Hepatocyte (in vitro differentiated cells): ENCODE measurements around the gene IL4R. TPM values are rescaled to one million over a fixed set of nuclear protein-coding genes. Genes with fewer than 3 reads are reported as not detected.

Experiments used
- DNase-seq: peaks from one replicate; pipeline ENCODE4 v3.0.0-alpha.2; 2016; ENCODE audit warnings: low spot score
- H2AFZ ChIP-seq: fragments of 200-600 bp; sonication (generic); 2 replicates; pipeline ENCODE4 v1.6.0; 2016; ENCODE audit warnings: antibody characterized with exemption, mild to moderate bottlenecking
- H3K27ac ChIP-seq: fragments of 200-600 bp; sonication (generic); 2 replicates; pipeline ENCODE4 v1.5.1; 2016; ENCODE audit warnings: mild to moderate bottlenecking
- H3K27me3 ChIP-seq: fragments of 200-600 bp; sonication (generic); 2 replicates; pipeline ENCODE4 v1.6.1; 2016
- H3K36me3 ChIP-seq: fragments of 200-600 bp; sonication (generic); replicated peaks from 2 replicates; pipeline ENCODE4 v1.5.1; 2016; ENCODE audit warnings: low read depth; ENCODE audit not compliant: insufficient read depth
- H3K4me1 ChIP-seq: fragments of 200-600 bp; sonication (generic); 2 replicates; pipeline ENCODE4 v1.5.1; 2016; ENCODE audit warnings: mild to moderate bottlenecking, moderate library complexity; ENCODE audit not compliant: insufficient read depth
- H3K4me2 ChIP-seq: fragments of 200-600 bp; sonication (generic); 2 replicates; pipeline ENCODE4 v1.6.0; 2016
- H3K4me3 ChIP-seq: fragments of 200-600 bp; sonication (generic); 2 replicates; pipeline ENCODE4 v1.5.1; 2016; ENCODE audit warnings: mild to moderate bottlenecking
- H3K79me2 ChIP-seq: fragments of 200-600 bp; sonication (generic); 2 replicates; pipeline ENCODE4 v1.6.0; 2017; ENCODE audit warnings: mild to moderate bottlenecking
- H3K9me2 ChIP-seq: fragments of 200-600 bp; sonication (generic); replicated peaks from 2 replicates; pipeline ENCODE4 v1.6.0; 2017; ENCODE audit warnings: mild to moderate bottlenecking; ENCODE audit not compliant: insufficient read depth
- H3K9me3 ChIP-seq: fragments of 200-600 bp; sonication (generic); 2 replicates; pipeline ENCODE4 v1.5.1; 2016; ENCODE audit warnings: low read depth, mild to moderate bottlenecking
- H4K20me1 ChIP-seq: fragments of 200-600 bp; sonication (generic); 2 replicates; pipeline ENCODE4 v1.6.0; 2016; ENCODE audit warnings: mild to moderate bottlenecking; ENCODE audit not compliant: insufficient read depth, poor library complexity, severe bottlenecking
- EZH2 ChIP-seq: fragments of 200-600 bp; sonication (generic); IDR thresholded peaks from 2 replicates; pipeline ENCODE4 v1.6.1; 2016; ENCODE audit warnings: antibody characterized with exemption, mild to moderate bottlenecking, borderline replicate concordance
- EZH2phosphoT487 ChIP-seq: fragments of 200-600 bp; sonication (generic); IDR thresholded peaks from one replicate; pipeline ENCODE4 v1.6.1; 2018; ENCODE audit warnings: antibody characterized with exemption, mild to moderate bottlenecking, low read depth, moderate library complexity; ENCODE audit not compliant: unreplicated experiment, severe bottlenecking
- WGBS: methylation state at CpG from one replicate; pipeline ENCODE4 v1.1.6; 2016; ENCODE audit warnings: low lambda C conversion rate; ENCODE audit errors: missing lambda C conversion rate; 5-methylcytosine and 5-hydroxymethylcytosine counted together
- polyA plus RNA-seq: library from polyadenylated mRNA; unstranded; fragments of >200 nt; fragmentation: Nextera tagmentation; extraction: Ambion mirVana; gene quantifications from 2 replicates; pipeline ENCODE4 v1.2.1, GENCODE V29; 2016
- total RNA-seq: library from RNA; depleted of rRNA; stranded (reverse); fragments of >200 nt; gene quantifications from 2 replicates; pipeline ENCODE4 v1.2.3, GENCODE V29; 2014
- TF ChIP-seq, protein P1 (sequence below): fragments of 200-600 bp; sonication (generic); IDR thresholded peaks from 2 replicates; pipeline ENCODE4 v1.5.1; 2016; ENCODE audit warnings: antibody characterized with exemption, mild to moderate bottlenecking; ENCODE audit not compliant: poor library complexity

IL4R gene
- total and polyA plus RNA-seq, 2 experiments from 2014 or later: 22.3 to 23.6 TPM

DNA sequence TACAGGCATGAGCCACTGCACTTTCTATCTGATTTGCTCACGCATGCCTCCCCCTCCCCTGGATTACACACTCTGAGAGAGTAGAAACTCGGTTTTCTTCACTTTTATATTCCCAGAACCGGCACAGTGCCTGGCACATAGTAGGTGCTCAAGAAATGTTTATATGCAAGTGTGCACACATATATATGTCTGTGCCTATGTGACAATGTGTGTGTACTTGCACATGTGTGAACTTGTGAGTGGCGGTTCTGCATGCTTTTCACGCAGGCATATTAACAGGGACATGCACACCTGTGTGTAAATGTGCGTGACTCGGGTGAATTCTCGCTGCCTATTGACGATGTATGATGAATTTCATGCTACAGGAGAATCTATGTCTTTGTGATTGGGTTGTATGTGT lies 66.1 kb downstream of the IL4R start:
- 93% methylated on average over 9 of the region's 9 CpGs for WGBS
- no peak overlapping the region for H2AFZ ChIP-seq
- no peaks in the 10 kb centered on the region for H4K20me1 ChIP-seq
- no peak overlapping the region for H3K4me2 ChIP-seq
- H3K4me3 ChIP-seq: no peak overlapping the region
- H3K9me2 ChIP-seq: no peaks in the 10 kb centered on the region
- H3K36me3 ChIP-seq: no peaks in the 10 kb centered on the region
- TF ChIP-seq EZH2phosphoT487 (no peak), EZH2 (no peak)
- TF ChIP-seq, protein P1, sequence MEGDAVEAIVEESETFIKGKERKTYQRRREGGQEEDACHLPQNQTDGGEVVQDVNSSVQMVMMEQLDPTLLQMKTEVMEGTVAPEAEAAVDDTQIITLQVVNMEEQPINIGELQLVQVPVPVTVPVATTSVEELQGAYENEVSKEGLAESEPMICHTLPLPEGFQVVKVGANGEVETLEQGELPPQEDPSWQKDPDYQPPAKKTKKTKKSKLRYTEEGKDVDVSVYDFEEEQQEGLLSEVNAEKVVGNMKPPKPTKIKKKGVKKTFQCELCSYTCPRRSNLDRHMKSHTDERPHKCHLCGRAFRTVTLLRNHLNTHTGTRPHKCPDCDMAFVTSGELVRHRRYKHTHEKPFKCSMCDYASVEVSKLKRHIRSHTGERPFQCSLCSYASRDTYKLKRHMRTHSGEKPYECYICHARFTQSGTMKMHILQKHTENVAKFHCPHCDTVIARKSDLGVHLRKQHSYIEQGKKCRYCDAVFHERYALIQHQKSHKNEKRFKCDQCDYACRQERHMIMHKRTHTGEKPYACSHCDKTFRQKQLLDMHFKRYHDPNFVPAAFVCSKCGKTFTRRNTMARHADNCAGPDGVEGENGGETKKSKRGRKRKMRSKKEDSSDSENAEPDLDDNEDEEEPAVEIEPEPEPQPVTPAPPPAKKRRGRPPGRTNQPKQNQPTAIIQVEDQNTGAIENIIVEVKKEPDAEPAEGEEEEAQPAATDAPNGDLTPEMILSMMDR: no peak
- H3K27ac ChIP-seq: no peak overlapping the region
- no peaks in the 10 kb centered on the region for H3K9me3 ChIP-seq
- no peak for DNase-seq
- H3K4me1 ChIP-seq: no peaks in the 10 kb centered on the region
- no peaks in the 10 kb centered on the region for H3K79me2 ChIP-seq
- H3K27me3 ChIP-seq: no peaks in the 10 kb centered on the region

DNA sequence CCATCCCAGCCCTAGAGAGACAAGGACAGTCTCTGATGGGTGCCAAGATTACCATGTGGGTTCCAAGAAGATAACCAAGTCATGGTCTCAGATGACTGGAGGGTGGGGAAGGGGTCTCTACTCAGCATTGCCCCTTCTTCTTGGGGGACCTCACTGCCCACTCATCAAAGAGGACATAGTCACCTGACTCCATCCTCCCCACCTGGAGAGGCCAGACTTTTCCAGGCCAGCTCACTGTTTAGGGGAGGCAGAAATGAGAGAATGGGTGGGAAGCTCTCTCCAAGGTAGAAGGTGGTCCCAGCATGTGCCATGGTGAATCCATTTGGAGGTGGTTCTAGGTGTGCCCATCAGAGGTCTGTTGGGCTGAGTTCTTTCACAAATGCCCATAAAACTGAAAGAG lies 67.5 kb downstream of the IL4R start:
- no peak overlapping the region for H2AFZ ChIP-seq
- no peaks in the 10 kb centered on the region for H3K27me3 ChIP-seq
- H3K4me1 ChIP-seq: no peaks in the 10 kb centered on the region
- no peaks in the 10 kb centered on the region for H3K9me2 ChIP-seq
- H3K27ac ChIP-seq: no peak overlapping the region
- TF ChIP-seq EZH2: no peak
- TF ChIP-seq, protein P1: no peak
- TF ChIP-seq EZH2phosphoT487: no peak
- H3K9me3 ChIP-seq: no peaks in the 10 kb centered on the region
- no peaks in the 10 kb centered on the region for H3K79me2 ChIP-seq
- no peak for DNase-seq
- H4K20me1 ChIP-seq: no peaks in the 10 kb centered on the region
- H3K36me3 ChIP-seq: no peaks in the 10 kb centered on the region
- H3K4me3 ChIP-seq: no peak overlapping the region
- H3K4me2 ChIP-seq: no peak overlapping the region

DNA sequence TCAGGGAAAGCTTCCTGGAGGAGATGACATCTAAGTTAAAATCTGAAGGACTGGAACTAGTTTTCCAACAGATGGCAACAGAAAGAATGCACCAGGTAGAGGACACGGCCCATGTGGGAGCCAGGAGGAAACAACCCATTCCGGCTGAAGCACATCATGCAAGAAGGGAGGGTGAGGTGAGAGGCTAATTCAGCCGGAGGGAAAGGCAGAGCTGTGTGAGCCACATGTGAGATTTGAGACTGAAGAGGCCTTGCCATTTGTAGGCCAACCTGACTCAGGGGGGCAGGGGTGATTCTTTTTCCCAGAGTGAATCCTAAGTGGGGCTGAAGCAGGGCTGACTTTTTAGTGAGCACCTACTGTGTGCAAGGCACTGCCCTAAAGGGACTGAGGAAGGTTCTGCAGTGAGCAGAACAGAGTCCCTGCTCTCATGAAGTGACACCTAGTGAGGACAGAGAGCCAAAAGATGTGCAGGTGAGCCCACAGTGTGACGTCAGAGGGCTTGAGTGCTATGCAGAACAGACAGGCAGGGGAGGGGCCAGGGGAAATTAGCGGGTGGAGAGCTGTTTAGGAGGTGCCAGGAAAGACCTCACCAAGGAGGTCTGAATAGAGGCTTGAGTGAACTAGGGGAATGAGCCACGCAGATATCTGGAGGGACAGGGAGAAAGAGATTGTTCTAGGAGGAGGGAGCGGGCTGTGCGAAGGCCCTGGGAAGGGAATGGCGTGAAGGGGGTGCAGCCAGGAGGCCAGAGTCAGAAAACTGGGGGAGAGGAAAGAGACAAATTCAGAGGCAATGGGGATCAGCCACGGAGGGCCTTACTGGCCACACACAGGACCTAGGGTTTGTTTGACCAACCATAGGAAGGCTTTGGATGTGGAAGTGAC lies 68.4 kb downstream of the IL4R start:
- no peak overlapping the region for H3K4me3 ChIP-seq
- H3K9me2 ChIP-seq: no peaks in the 10 kb centered on the region
- 78% methylated on average over 10 of the region's 10 CpGs for WGBS
- H2AFZ ChIP-seq: no peak overlapping the region
- H3K4me1 ChIP-seq: no peaks in the 10 kb centered on the region
- no peak overlapping the region for H3K27ac ChIP-seq
- no peaks in the 10 kb centered on the region for H3K36me3 ChIP-seq
- H3K9me3 ChIP-seq: no peaks in the 10 kb centered on the region
- no peak overlapping the region for H3K4me2 ChIP-seq
- H3K79me2 ChIP-seq: no peaks in the 10 kb centered on the region
- no peak for DNase-seq
- no peak for TF ChIP-seq EZH2phosphoT487
- TF ChIP-seq, protein P1: no peak
- TF ChIP-seq EZH2: no peak
- no peaks in the 10 kb centered on the region for H3K27me3 ChIP-seq
- no peaks in the 10 kb centered on the region for H4K20me1 ChIP-seq
